Omental fat pad (tissue), 4 donors: Measurements from ENCODE around the gene CKAP2L. TPM values are rescaled to one million over a fixed set of nuclear protein-coding genes. Genes with fewer than 3 reads are reported as not detected.

Experiments
- ATAC-seq: fragments of 150-250 bp; one replicate; pipeline ENCODE4 v1.9.1; 2016; ENCODE audit warnings: mild to moderate bottlenecking, moderate library complexity; ENCODE audit not compliant: low FRiP score
- DNase-seq: peaks from one replicate; pipeline ENCODE4 v3.0.0-alpha.2; 2019; ENCODE audit warnings: low spot score
- CTCF ChIP-seq, 3 donors: fragments of 450-650 bp; IDR thresholded peaks; one replicate each; pipeline ENCODE4 v1.5.1; 2016 to 2017; ENCODE audit warnings: antibody characterized with exemption in 3 of 3, mild to moderate bottlenecking in 3 of 3, moderate library complexity in 2 of 3
- total RNA-seq, 4 donors: library from RNA; depleted of rRNA; stranded (reverse); fragments of >200 nt; gene quantifications; one replicate each; pipeline ENCODE4 v1.1.0, GENCODE V29; 2016

Gene CKAP2L
- total RNA-seq, 4 donors from 2014 or later: 0.13 to 3.8 (median 0.16) TPM; not detected in 1

GRCh38 chr2:112705575-112705974 is 58.8 kb downstream of the CKAP2L start:
- DNase-seq: no peak
- no peak for ATAC-seq
- no peak for TF ChIP-seq CTCF (IDR thresholded peaks at IDR 0.05)

GRCh38 chr2:112703684-112704083 is 60.7 kb downstream of the CKAP2L start:
- DNase-seq (no peak), ATAC-seq (no peak)
- no peak for TF ChIP-seq CTCF (IDR thresholded peaks at IDR 0.05)

- DNase-seq: no peak
- no peak for TF ChIP-seq CTCF (IDR thresholded peaks at IDR 0.05)
- ATAC-seq: peak; percentile 44
Observed at GRCh38 chr2:112701052-112701451, 63.4 kb downstream of the CKAP2L start.

- no peak for ATAC-seq
- DNase-seq: no peak
- no peak for TF ChIP-seq CTCF (IDR thresholded peaks at IDR 0.05)
Observed at GRCh38 chr2:112699984-112700667, 64.3 kb downstream of the CKAP2L start.

- no peak for DNase-seq
- no peak for ATAC-seq
- no peak for TF ChIP-seq CTCF (IDR thresholded peaks at IDR 0.05)
Observed at GRCh38 chr2:112698834-112699515, 65.4 kb downstream of the CKAP2L start.

- ATAC-seq: no peak
- TF ChIP-seq CTCF (IDR thresholded peaks at IDR 0.05): no peak
- no peak for DNase-seq
Observed at GRCh38 chr2:112694182-112694581, 70.2 kb downstream of the CKAP2L start.

GRCh38 chr2:112693596-112693995 is 70.8 kb downstream of the CKAP2L start:
- DNase-seq (no peak), ATAC-seq (no peak)
- no peak for TF ChIP-seq CTCF (IDR thresholded peaks at IDR 0.05)
